Osteocyte (in vitro differentiated cells): Measurements from ENCODE around the gene ORM2. TPM values are rescaled to one million over a fixed set of nuclear protein-coding genes. Genes with fewer than 3 reads are reported as not detected.
"Not testable (repeated sequence)": the region's sequence is repeated elsewhere in the genome, so short reads cannot be mapped to it uniquely, and the experiment has no call there.

Source experiments
- DNase-seq: peaks from one replicate; pipeline ENCODE4 v3.0.0; 2021; ENCODE audit warnings: mixed read lengths; ENCODE audit not compliant: unreplicated experiment; ENCODE audit errors: extremely low spot score
- H3K27ac Mint-ChIP-seq: one replicate; pipeline ENCODE4 v1.8.0; 2021; ENCODE audit warnings: mild to moderate bottlenecking, mixed read lengths; ENCODE audit not compliant: unreplicated experiment
- H3K27me3 Mint-ChIP-seq: one replicate; pipeline ENCODE4 v1.8.0; 2021; ENCODE audit warnings: mixed read lengths; ENCODE audit not compliant: unreplicated experiment
- H3K36me3 Mint-ChIP-seq: one replicate; pipeline ENCODE4 v1.8.0; 2021; ENCODE audit warnings: mixed read lengths; ENCODE audit not compliant: unreplicated experiment
- H3K4me1 Mint-ChIP-seq: one replicate; pipeline ENCODE4 v1.8.0; 2021; ENCODE audit warnings: mixed read lengths; ENCODE audit not compliant: unreplicated experiment
- H3K4me3 Mint-ChIP-seq: one replicate; pipeline ENCODE4 v1.8.0; 2021; ENCODE audit warnings: mild to moderate bottlenecking, moderate library complexity, mixed read lengths; ENCODE audit not compliant: unreplicated experiment
- H3K9me3 Mint-ChIP-seq: one replicate; pipeline ENCODE4 v1.8.0; 2021; ENCODE audit warnings: mixed read lengths; ENCODE audit not compliant: unreplicated experiment
- total RNA-seq: library from RNA; stranded (reverse); gene quantifications from 2 replicates; pipeline ENCODE4 v1.2.1, GENCODE V29; 2021
- TF ChIP-seq, protein P1 (sequence below): fragments of 200-600 bp; sonication (generic); IDR thresholded peaks from 2 replicates; pipeline ENCODE4 v1.5.0; 2021; ENCODE audit warnings: antibody characterized with exemption, mild to moderate bottlenecking, moderate library complexity

ORM2 gene
- total RNA-seq, 1 donor from 2014 or later = not detected

GRCh38 chr9:114318416-114318815 is 11.3 kb upstream of the ORM2 start:
- Mint-ChIP-seq H3K27ac (peak overlapping the region; percentile 68), H3K4me1 (peaks cover 10% of the 10 kb centered on the region), H3K4me3 (no peak overlapping the region), H3K36me3 (no peaks in the 10 kb centered on the region), H3K27me3 (peaks cover 4% of the 10 kb centered on the region), H3K9me3 (no peaks in the 10 kb centered on the region)
- DNase-seq = peak; percentile 49
- TF ChIP-seq, protein P1, sequence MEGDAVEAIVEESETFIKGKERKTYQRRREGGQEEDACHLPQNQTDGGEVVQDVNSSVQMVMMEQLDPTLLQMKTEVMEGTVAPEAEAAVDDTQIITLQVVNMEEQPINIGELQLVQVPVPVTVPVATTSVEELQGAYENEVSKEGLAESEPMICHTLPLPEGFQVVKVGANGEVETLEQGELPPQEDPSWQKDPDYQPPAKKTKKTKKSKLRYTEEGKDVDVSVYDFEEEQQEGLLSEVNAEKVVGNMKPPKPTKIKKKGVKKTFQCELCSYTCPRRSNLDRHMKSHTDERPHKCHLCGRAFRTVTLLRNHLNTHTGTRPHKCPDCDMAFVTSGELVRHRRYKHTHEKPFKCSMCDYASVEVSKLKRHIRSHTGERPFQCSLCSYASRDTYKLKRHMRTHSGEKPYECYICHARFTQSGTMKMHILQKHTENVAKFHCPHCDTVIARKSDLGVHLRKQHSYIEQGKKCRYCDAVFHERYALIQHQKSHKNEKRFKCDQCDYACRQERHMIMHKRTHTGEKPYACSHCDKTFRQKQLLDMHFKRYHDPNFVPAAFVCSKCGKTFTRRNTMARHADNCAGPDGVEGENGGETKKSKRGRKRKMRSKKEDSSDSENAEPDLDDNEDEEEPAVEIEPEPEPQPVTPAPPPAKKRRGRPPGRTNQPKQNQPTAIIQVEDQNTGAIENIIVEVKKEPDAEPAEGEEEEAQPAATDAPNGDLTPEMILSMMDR = no peak

DNA sequence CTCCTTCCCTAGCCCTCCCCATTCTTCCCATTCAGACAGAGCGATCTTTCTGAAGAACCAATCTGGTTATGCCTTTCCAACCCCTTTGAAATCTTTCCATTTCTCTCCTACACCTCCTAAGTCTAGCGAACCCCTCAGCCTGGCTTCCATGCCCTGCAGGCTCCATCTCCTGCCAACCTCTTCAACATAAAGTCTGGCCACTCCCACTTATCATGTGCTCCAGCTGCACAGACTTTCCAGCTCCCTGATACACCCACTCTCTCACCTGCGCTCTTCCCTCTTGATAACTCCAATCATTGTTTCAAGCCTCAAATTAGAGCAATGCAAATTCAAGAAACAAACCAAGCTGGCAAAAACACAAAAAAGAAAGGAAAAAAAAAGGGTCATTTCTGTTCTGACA is 10.5 kb upstream of the ORM2 start:
- Mint-ChIP-seq H3K27me3 (peaks cover 4% of the 10 kb centered on the region), H3K36me3 (no peaks in the 10 kb centered on the region), H3K4me3 (no peak overlapping the region), H3K4me1 (peaks cover 10% of the 10 kb centered on the region), H3K9me3 (no peaks in the 10 kb centered on the region), H3K27ac (no peak overlapping the region)
- DNase-seq = peak; percentile 23
- TF ChIP-seq, protein P1 = no peak

GRCh38 chr9:114320710-114321109 is 9.0 kb upstream of the ORM2 start:
- not testable (repeated sequence) for DNase-seq, H3K4me3 Mint-ChIP-seq, H3K4me1 Mint-ChIP-seq, H3K9me3 Mint-ChIP-seq, H3K36me3 Mint-ChIP-seq, H3K27ac Mint-ChIP-seq, H3K27me3 Mint-ChIP-seq

DNA sequence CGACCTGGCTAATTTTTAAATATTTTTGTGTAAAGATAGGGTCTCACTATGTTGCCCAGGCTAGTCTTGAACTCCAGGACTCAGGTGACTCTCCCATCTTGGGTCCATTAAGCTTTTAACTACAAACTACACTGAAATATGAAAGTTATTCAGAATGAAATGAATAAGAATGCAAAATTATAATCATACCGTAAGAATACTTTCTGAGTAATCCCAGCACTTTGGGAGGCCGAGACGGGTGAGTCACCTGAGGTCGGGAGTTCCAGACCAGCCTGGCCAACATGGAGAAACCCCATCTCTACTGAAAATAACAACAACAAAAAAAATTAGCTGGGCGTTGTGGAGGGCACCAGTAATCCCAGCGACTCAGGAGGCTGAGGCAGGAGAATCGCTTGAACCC is 7.9 kb upstream of the ORM2 start:
- no peak for DNase-seq
- peaks cover 4% of the 10 kb centered on the region for H3K27me3 Mint-ChIP-seq
- H3K4me3 Mint-ChIP-seq = no peak overlapping the region
- TF ChIP-seq, protein P1 = no peak
- peaks cover 10% of the 10 kb centered on the region for H3K4me1 Mint-ChIP-seq
- H3K36me3 Mint-ChIP-seq = no peaks in the 10 kb centered on the region
- no peak overlapping the region for H3K27ac Mint-ChIP-seq
- no peaks in the 10 kb centered on the region for H3K9me3 Mint-ChIP-seq

DNA sequence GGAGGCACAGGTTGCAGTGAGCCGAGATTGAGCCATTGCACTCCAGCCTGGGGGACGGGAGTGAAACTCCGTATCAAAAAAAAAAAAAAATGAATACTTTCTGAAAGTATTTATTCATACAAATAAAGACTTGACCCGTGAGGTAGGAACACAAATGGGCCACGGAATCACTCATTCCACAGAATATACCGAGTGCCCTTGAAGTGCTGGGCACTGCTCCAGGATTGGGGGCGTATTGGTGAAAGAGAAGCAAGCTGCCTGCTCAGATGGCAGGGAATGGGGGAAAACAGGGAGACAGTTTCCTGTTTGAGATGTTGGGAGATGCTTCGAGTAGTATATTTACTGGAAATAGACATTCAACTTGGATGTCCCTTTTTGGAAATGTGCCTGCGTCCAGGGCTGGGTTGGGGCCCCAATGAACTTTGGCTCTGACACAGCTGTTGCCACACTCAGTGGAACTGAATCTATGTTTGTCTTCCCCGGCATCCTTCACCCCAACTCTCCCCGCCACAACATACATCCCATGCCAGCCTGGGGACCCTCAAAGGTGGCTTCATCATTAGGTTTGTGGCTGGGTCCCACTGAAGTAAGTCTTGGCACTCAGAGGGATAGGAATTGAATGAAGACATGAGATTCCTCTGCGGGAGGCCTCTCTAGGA is 7.4 kb upstream of the ORM2 start:
- DNase-seq, H3K4me3 Mint-ChIP-seq, H3K9me3 Mint-ChIP-seq, H3K4me1 Mint-ChIP-seq, H3K36me3 Mint-ChIP-seq, H3K27ac Mint-ChIP-seq, H3K27me3 Mint-ChIP-seq: not testable (repeated sequence)

- not testable (repeated sequence) for H3K36me3 Mint-ChIP-seq, H3K9me3 Mint-ChIP-seq, H3K27ac Mint-ChIP-seq, H3K27me3 Mint-ChIP-seq, H3K4me1 Mint-ChIP-seq, DNase-seq, H3K4me3 Mint-ChIP-seq
These were observed 6.7 kb upstream of the ORM2 start, which contains the start of gene ORM1 for GRCh38 chr9:114322831-114323531. ORM1 (plus strand) TSS chr9:114323098; CDS start chr9:114323134, 36 bp downstream.

GRCh38 chr9:114323849-114324248 is 5.8 kb upstream of the ORM2 start:
- not testable (repeated sequence) for H3K9me3 Mint-ChIP-seq, H3K27ac Mint-ChIP-seq, H3K4me1 Mint-ChIP-seq, H3K4me3 Mint-ChIP-seq, H3K27me3 Mint-ChIP-seq, H3K36me3 Mint-ChIP-seq
- DNase-seq = peak; percentile 90
